HepG2 (cell line): ENCODE measurements around the gene NSF. TPM values are rescaled to one million over a fixed set of nuclear protein-coding genes. Genes with fewer than 3 reads are reported as not detected.
A peak's percentile ranks its signal among the peaks of the same experiment; 100 is the strongest.

Experiments used
- CHCHD3 ChIP-seq: sonication (generic); formaldehyde crosslinking; IDR thresholded peaks from 2 replicates; pipeline ENCODE4 v1.8.0; 2022; ENCODE audit warnings: mild to moderate bottlenecking, missing genetic modification reagents, moderate library complexity
- DNMT3B ChIP-seq: conservative IDR thresholded peaks from 2 replicates; pipeline ENCODE4 v1.6.1; 2016; ENCODE audit warnings: missing biosample characterization, control low read depth
- EEA1 ChIP-seq: sonication (generic); formaldehyde crosslinking; IDR thresholded peaks from 2 replicates; pipeline ENCODE4 v1.5.1; 2020; ENCODE audit warnings: mild to moderate bottlenecking, missing genetic modification reagents, borderline replicate concordance
- ELF1 ChIP-seq: sonication (generic); formaldehyde crosslinking; IDR thresholded peaks from 2 replicates; pipeline ENCODE4 v1.4.0; 2020; ENCODE audit warnings: missing genetic modification reagents
- ELF3 ChIP-seq: IDR thresholded peaks from 2 replicates; pipeline ENCODE4 v1.6.1; 2016; ENCODE audit warnings: missing genetic modification reagents, missing compliant biosample characterization
- MAFK ChIP-seq, 2 experiments: IDR thresholded peaks in 1 of 2; conservative IDR thresholded peaks in 1 of 2; 2 replicates each; pipeline ENCODE4 v1.6.1; 2011; ENCODE audit warnings: improper control_type of control experiment in 2 of 2, low read length in 2 of 2
- MAZ ChIP-seq, 2 experiments: sonication (generic) in 1 of 2; formaldehyde crosslinking in 1 of 2; IDR thresholded peaks; 2 replicates each; pipeline versions ENCODE4 v1.5.0 to v1.6.1; 2012 to 2020; ENCODE audit warnings: low read depth in 2 of 2, mild to moderate bottlenecking in 2 of 2, borderline replicate concordance in 1 of 2, improper control_type of control experiment in 1 of 2, low read length in 1 of 2, missing genetic modification reagents in 1 of 2, moderate library complexity in 1 of 2
- MEIS1 ChIP-seq: sonication (generic); formaldehyde crosslinking; IDR thresholded peaks from 2 replicates; pipeline ENCODE4 v1.9.0; 2021; ENCODE audit warnings: mild to moderate bottlenecking, missing genetic modification reagents, moderate library complexity, borderline replicate concordance
- NRL ChIP-seq: sonication (generic); formaldehyde crosslinking; IDR thresholded peaks from 2 replicates; pipeline ENCODE4 v1.5.0; 2020; ENCODE audit warnings: missing genetic modification reagents, mild to moderate bottlenecking, moderate library complexity, borderline replicate concordance
- PHF5A ChIP-seq: IDR thresholded peaks from one replicate; pipeline ENCODE4 v1.6.1; 2018; ENCODE audit warnings: low read depth, missing genetic modification reagents; ENCODE audit not compliant: unreplicated experiment
- RXRB ChIP-seq: IDR thresholded peaks from 2 replicates; pipeline ENCODE4 v1.6.1; 2016; ENCODE audit warnings: borderline replicate concordance, missing genetic modification reagents, missing compliant biosample characterization
- SRSF9 ChIP-seq: fragments of 200-400 bp; formaldehyde crosslinking; IDR thresholded peaks from 2 replicates; pipeline ENCODE4 v1.6.1; 2018; ENCODE audit warnings: borderline replicate concordance, mild to moderate bottlenecking, low read depth, low read length; ENCODE audit not compliant: insufficient read depth, poor library complexity, severe bottlenecking
- ZNF17 ChIP-seq: sonication (generic); formaldehyde crosslinking; IDR thresholded peaks from 2 replicates; pipeline ENCODE4 v1.5.0; 2020; ENCODE audit warnings: mild to moderate bottlenecking, missing genetic modification reagents
- ZNF251 ChIP-seq: sonication (generic); formaldehyde crosslinking; IDR thresholded peaks from 2 replicates; pipeline ENCODE4 v1.9.0; 2021; ENCODE audit warnings: mild to moderate bottlenecking, missing genetic modification reagents
- ZNF552 ChIP-seq: sonication (generic); formaldehyde crosslinking; IDR thresholded peaks from 2 replicates; pipeline ENCODE4 v1.9.0; 2022; ENCODE audit warnings: missing genetic modification reagents, mild to moderate bottlenecking, borderline replicate concordance
- ZNF772 ChIP-seq: sonication (generic); formaldehyde crosslinking; IDR thresholded peaks from 2 replicates; pipeline ENCODE4 v1.5.0; 2020; ENCODE audit warnings: mild to moderate bottlenecking, missing genetic modification reagents
- polyA plus RNA-seq, 8 experiments: library from polyadenylated mRNA; depleted of rRNA in 3 of 8; stranded (reverse) in 7 of 8; unstranded in 1 of 8; fragments of >200 nt; fragmentation: Illumina TruSeq in 4 of 8; extraction: Trizol in 4 of 8; gene quantifications; 2 replicates each; pipeline versions ENCODE4 v1.2.1 to v1.2.3, GENCODE V29; 2011 to 2016; ENCODE audit warnings: low read depth in 4 of 8, missing spikeins in 1 of 8, mixed read lengths in 1 of 8; ENCODE audit not compliant: insufficient read depth in 1 of 8
- total RNA-seq, 5 experiments: library from RNA; depleted of rRNA; stranded (reverse); fragments of >200 nt; fragmentation: Illumina TruSeq; extraction: Trizol; gene quantifications; 2 replicates each; pipeline ENCODE4 v1.2.3, GENCODE V29; 2016; ENCODE audit warnings: low read depth in 1 of 5
- TF ChIP-seq, protein P1 (sequence below): IDR thresholded peaks from 2 replicates; pipeline ENCODE4 v1.6.1; 2016
- TF ChIP-seq, protein P2 (sequence below): sonication (generic); formaldehyde crosslinking; IDR thresholded peaks from 2 replicates; pipeline ENCODE4 v1.4.0; 2020; ENCODE audit warnings: mild to moderate bottlenecking, missing genetic modification reagents, borderline replicate concordance
- TF ChIP-seq, protein P3 (sequence below): sonication (generic); formaldehyde crosslinking; IDR thresholded peaks from 2 replicates; pipeline ENCODE4 v1.5.1; 2020; ENCODE audit warnings: missing genetic modification reagents, mild to moderate bottlenecking, borderline replicate concordance
- TF ChIP-seq, protein P4 (sequence below): sonication (generic); formaldehyde crosslinking; IDR thresholded peaks from 2 replicates; pipeline ENCODE4 v1.5.1; 2020; ENCODE audit warnings: mild to moderate bottlenecking, moderate library complexity, missing genetic modification reagents

NSF gene
- total and polyA plus RNA-seq, 2 of the 13 experiments (the other 11 are each of a cell fraction or from before 2014, with no cell fraction given) = 21.9 to 37.8 TPM

DNA sequence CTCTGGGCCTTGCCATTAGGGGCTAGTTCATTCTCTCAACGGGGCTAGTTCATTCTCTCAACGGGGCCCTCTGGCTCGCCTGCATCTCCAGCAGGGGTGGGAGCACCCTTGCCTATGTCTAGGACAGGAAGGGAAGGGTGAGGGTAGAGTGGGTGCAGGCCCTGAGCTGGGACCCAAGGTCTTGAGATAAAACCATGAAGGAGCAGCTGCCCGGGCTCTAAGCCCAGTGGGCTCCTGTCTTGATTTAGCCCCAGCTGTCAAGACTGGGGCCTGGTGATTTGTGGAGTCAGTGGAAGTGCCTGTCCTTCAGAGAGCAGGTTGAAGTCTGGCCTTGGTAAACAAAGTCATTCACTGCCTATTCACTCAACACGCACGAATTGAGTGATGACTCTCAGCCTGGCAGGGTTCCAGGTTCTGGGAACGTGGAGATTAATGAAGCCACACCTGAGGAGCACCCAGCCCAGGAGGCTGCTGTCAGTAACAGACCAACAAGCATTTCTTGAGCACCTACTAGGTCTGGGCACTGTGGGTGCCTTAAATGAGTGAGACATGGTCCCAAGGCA is 192.6 kb downstream of the NSF start (continued):
- TF ChIP-seq, protein P1, sequence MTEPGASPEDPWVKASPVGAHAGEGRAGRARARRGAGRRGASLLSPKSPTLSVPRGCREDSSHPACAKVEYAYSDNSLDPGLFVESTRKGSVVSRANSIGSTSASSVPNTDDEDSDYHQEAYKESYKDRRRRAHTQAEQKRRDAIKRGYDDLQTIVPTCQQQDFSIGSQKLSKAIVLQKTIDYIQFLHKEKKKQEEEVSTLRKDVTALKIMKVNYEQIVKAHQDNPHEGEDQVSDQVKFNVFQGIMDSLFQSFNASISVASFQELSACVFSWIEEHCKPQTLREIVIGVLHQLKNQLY (CRISPR knock-in tag) = peak; percentile 97
- peak; percentile 83 for TF ChIP-seq PHF5A (CRISPR knock-in tag)
- TF ChIP-seq NRL (CRISPR knock-in tag) = no peak
- 0 out of 2 replicates have a peak, but pooled peaks have one; percentile 69 for TF ChIP-seq ZNF251 (CRISPR knock-in tag)
- 0 out of 2 replicates have a peak, but pooled peaks have one; percentile 53 for TF ChIP-seq DNMT3B
- no peak for TF ChIP-seq CHCHD3
- TF ChIP-seq, protein P2, sequence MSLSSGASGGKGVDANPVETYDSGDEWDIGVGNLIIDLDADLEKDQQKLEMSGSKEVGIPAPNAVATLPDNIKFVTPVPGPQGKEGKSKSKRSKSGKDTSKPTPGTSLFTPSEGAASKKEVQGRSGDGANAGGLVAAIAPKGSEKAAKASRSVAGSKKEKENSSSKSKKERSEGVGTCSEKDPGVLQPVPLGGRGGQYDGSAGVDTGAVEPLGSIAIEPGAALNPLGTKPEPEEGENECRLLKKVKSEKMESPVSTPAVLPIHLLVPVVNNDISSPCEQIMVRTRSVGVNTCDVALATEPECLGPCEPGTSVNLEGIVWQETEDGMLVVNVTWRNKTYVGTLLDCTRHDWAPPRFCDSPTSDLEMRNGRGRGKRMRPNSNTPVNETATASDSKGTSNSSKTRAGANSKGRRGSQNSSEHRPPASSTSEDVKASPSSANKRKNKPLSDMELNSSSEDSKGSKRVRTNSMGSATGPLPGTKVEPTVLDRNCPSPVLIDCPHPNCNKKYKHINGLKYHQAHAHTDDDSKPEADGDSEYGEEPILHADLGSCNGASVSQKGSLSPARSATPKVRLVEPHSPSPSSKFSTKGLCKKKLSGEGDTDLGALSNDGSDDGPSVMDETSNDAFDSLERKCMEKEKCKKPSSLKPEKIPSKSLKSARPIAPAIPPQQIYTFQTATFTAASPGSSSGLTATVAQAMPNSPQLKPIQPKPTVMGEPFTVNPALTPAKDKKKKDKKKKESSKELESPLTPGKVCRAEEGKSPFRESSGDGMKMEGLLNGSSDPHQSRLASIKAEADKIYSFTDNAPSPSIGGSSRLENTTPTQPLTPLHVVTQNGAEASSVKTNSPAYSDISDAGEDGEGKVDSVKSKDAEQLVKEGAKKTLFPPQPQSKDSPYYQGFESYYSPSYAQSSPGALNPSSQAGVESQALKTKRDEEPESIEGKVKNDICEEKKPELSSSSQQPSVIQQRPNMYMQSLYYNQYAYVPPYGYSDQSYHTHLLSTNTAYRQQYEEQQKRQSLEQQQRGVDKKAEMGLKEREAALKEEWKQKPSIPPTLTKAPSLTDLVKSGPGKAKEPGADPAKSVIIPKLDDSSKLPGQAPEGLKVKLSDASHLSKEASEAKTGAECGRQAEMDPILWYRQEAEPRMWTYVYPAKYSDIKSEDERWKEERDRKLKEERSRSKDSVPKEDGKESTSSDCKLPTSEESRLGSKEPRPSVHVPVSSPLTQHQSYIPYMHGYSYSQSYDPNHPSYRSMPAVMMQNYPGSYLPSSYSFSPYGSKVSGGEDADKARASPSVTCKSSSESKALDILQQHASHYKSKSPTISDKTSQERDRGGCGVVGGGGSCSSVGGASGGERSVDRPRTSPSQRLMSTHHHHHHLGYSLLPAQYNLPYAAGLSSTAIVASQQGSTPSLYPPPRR = peak; percentile 51; the same call in 1 of the 2 replicates
- TF ChIP-seq, protein P3, sequence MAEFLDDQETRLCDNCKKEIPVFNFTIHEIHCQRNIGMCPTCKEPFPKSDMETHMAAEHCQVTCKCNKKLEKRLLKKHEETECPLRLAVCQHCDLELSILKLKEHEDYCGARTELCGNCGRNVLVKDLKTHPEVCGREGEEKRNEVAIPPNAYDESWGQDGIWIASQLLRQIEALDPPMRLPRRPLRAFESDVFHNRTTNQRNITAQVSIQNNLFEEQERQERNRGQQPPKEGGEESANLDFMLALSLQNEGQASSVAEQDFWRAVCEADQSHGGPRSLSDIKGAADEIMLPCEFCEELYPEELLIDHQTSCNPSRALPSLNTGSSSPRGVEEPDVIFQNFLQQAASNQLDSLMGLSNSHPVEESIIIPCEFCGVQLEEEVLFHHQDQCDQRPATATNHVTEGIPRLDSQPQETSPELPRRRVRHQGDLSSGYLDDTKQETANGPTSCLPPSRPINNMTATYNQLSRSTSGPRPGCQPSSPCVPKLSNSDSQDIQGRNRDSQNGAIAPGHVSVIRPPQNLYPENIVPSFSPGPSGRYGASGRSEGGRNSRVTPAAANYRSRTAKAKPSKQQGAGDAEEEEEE (CRISPR knock-in tag) = no peak
- no peak for TF ChIP-seq ELF1
- no peak for TF ChIP-seq MAFK (conservative IDR thresholded peaks at IDR 0.05 in 1 of 2, IDR thresholded peaks at IDR 0.05 in 1 of 2; ENCODE audit: low read length in 2 of 2)
- peak; percentile 61 for TF ChIP-seq ELF3 (CRISPR knock-in tag)
- TF ChIP-seq MAZ (IDR thresholded peaks at IDR 0.05; ENCODE audit: borderline replicate concordance, low read depth, low read length) = no peak
- TF ChIP-seq MAZ (CRISPR knock-in tag; IDR thresholded peaks at IDR 0.05; ENCODE audit: low read depth) = peak; percentile 60; the same call in 1 of the 2 replicates
- no peak for TF ChIP-seq EEA1 (CRISPR knock-in tag)
- TF ChIP-seq ZNF552 (CRISPR knock-in tag) = no peak
- TF ChIP-seq, protein P4, sequence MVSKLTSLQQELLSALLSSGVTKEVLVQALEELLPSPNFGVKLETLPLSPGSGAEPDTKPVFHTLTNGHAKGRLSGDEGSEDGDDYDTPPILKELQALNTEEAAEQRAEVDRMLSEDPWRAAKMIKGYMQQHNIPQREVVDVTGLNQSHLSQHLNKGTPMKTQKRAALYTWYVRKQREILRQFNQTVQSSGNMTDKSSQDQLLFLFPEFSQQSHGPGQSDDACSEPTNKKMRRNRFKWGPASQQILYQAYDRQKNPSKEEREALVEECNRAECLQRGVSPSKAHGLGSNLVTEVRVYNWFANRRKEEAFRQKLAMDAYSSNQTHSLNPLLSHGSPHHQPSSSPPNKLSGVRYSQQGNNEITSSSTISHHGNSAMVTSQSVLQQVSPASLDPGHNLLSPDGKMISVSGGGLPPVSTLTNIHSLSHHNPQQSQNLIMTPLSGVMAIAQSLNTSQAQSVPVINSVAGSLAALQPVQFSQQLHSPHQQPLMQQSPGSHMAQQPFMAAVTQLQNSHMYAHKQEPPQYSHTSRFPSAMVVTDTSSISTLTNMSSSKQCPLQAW (CRISPR knock-in tag) = peak; percentile 81
- TF ChIP-seq MEIS1 (CRISPR knock-in tag) = peak; percentile 62; the same call in 1 of the 2 replicates
- peak; percentile 74 for TF ChIP-seq ZNF772 (CRISPR knock-in tag)
- TF ChIP-seq SRSF9 = no peak
- no peak for TF ChIP-seq ZNF17 (CRISPR knock-in tag)
- peak; percentile 38; the same call in 1 of the 2 replicates for TF ChIP-seq RXRB (CRISPR knock-in tag)
